Activated T-helper 1 cell treated with anti-CD3 and anti-CD28 coated beads, Interleukin-12 subunit alpha, Interleukin-12 subunit beta, Interleukin-2, Interleukin-4 antibody, amounts not matched to agents 30 ng/mL and 10 ng/mL and 1 ng/mL, durations not matched to agents 14 hours and 24 hours and 36 hours (primary cell): ENCODE results near the gene CLNK. TPM values are rescaled to one million over a fixed set of nuclear protein-coding genes. Genes with fewer than 3 reads are reported as not detected.
A peak's percentile ranks its signal among the peaks of the same experiment; 100 is the strongest.

Experiments used
- DNase-seq: peaks from one replicate; pipeline ENCODE4 v3.0.0; 2021; ENCODE audit warnings: low spot score
- H3K27ac Mint-ChIP-seq: one replicate; pipeline ENCODE4 v1.8.0; 2021; ENCODE audit warnings: mild to moderate bottlenecking, mixed read lengths
- H3K27me3 Mint-ChIP-seq: one replicate; pipeline ENCODE4 v1.8.0; 2022; ENCODE audit warnings: mild to moderate bottlenecking, moderate library complexity, mixed read lengths; ENCODE audit not compliant: insufficient read depth
- H3K36me3 Mint-ChIP-seq: one replicate; pipeline ENCODE4 v1.8.0; 2021; ENCODE audit warnings: low read depth, mixed read lengths
- H3K4me1 Mint-ChIP-seq: one replicate; pipeline ENCODE4 v1.8.0; 2021; ENCODE audit warnings: low read depth, mixed read lengths
- H3K4me3 Mint-ChIP-seq: one replicate; pipeline ENCODE4 v1.8.0; 2021; ENCODE audit warnings: mild to moderate bottlenecking, moderate library complexity, mixed read lengths
- H3K9me3 Mint-ChIP-seq: one replicate; pipeline ENCODE4 v1.8.0; 2021; ENCODE audit warnings: mixed read lengths
- intact Hi-C: fragments of 100-400 bp; cut with micrococcal nuclease; formaldehyde crosslinking; loops from one replicate; pipeline ENCODE4 v1.15.1; 2024
- total RNA-seq: library from RNA; stranded (reverse); gene quantifications from 2 replicates; pipeline ENCODE4 v1.2.3, GENCODE V29; 2022

CLNK gene, protein sequence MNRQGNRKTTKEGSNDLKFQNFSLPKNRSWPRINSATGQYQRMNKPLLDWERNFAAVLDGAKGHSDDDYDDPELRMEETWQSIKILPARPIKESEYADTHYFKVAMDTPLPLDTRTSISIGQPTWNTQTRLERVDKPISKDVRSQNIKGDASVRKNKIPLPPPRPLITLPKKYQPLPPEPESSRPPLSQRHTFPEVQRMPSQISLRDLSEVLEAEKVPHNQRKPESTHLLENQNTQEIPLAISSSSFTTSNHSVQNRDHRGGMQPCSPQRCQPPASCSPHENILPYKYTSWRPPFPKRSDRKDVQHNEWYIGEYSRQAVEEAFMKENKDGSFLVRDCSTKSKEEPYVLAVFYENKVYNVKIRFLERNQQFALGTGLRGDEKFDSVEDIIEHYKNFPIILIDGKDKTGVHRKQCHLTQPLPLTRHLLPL
- total RNA-seq = 0.57 and 1.1 TPM in 2 replicates

DNA sequence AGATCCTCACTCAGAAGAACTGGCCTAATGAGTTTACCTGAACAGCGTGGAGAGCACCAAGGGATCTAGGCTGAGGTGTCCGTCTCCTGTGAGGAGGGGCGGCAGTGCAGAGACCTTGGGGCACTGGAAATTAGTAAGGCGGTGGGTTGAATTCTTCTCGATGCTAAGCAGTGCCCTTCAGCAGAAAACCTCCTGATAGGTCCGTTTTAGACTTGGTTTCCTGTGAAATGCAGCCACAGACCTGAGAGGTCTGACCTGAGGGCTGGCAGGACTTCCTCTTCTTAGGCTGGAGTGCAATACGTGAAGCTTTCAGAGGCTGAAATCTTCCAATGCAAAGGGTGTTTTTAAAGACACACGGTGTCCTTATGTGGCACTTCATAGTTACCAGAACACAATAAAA lies at the start of gene CLNK:
Gene CLNK (minus strand): TSS at position 138 of the 400 bp plus-strand sequence. CDS start 16,899 bp downstream, outside the sequence.
- H3K9me3 Mint-ChIP-seq = no peaks in the 10 kb centered on the region
- H3K4me1 Mint-ChIP-seq = peaks cover 5% of the 10 kb centered on the region
- no peak for DNase-seq
- no peaks in the 10 kb centered on the region for H3K27me3 Mint-ChIP-seq
- intact Hi-C loops = no loop called here
- no peak within 1 kb of the TSS for H3K4me3 Mint-ChIP-seq
- no peaks in the 10 kb centered on the region for H3K36me3 Mint-ChIP-seq
- no peak within 1 kb of the TSS for H3K27ac Mint-ChIP-seq

- H3K27ac Mint-ChIP-seq = peak overlapping the region; percentile 99
- H3K27me3 Mint-ChIP-seq = peaks cover 2% of the 10 kb centered on the region
- H3K4me3 Mint-ChIP-seq = peak overlapping the region; percentile 54
- peaks cover 17% of the 10 kb centered on the region for H3K9me3 Mint-ChIP-seq
- DNase-seq = no peak
- peaks cover 84% of the 10 kb centered on the region for H3K4me1 Mint-ChIP-seq
- intact Hi-C loops = loop anchor here (1.0 to 10.0 kb wide), 10 partner anchors 8 to 919 kb away; partner anchors contain the start of genes HS3ST1 and ZNF518B
- peaks cover 19% of the 10 kb centered on the region for H3K36me3 Mint-ChIP-seq
Measured at GRCh38 chr4:10733481-10734062, 49.0 kb upstream of the CLNK start.

DNA sequence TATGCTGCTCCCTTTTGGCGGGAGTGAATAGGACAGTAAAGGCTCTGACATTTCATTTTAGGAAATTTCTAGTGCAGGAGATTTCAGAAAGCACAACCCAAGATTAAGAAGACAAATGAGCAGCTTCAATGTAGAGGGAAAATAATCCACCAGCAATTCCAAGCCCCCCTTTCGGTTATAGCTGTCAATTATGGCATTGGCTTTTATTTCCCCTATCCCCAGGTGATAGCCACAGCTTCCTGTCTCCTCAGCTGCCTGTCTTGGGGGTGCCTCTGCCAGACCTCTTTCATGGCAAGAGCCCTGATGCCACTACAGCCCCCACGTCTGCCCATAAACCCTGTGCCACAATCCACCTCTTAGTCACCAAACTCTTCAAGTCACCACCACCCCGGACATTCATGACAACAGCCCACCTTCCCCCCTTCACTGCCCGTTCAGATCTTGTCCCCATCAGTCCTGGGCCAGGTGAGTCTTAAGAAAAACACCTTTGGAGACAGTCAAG lies 48.4 kb upstream of the CLNK start:
- intact Hi-C loops = loop anchor here (1.0 to 10.0 kb wide), 12 partner anchors 8 to 918 kb away; partner anchors contain the start of genes HS3ST1 and ZNF518B
- H3K27ac Mint-ChIP-seq = peak overlapping the region; percentile 99
- peak overlapping the region; percentile 54 for H3K4me3 Mint-ChIP-seq
- H3K9me3 Mint-ChIP-seq = peaks cover 17% of the 10 kb centered on the region
- H3K36me3 Mint-ChIP-seq = peaks cover 19% of the 10 kb centered on the region
- no peak for DNase-seq
- H3K4me1 Mint-ChIP-seq = peaks cover 84% of the 10 kb centered on the region
- H3K27me3 Mint-ChIP-seq = peaks cover 2% of the 10 kb centered on the region

GRCh38 chr4:10732235-10732913 lies 47.8 kb upstream of the CLNK start:
- peak overlapping the region; percentile 99 for H3K27ac Mint-ChIP-seq
- H3K4me1 Mint-ChIP-seq = peaks cover 88% of the 10 kb centered on the region
- DNase-seq = peak; percentile 34
- intact Hi-C loops = loop anchor here (1.0 to 10.0 kb wide), 11 partner anchors 9 to 918 kb away; partner anchors contain the start of genes HS3ST1 and ZNF518B
- peaks cover 18% of the 10 kb centered on the region for H3K9me3 Mint-ChIP-seq
- peak overlapping the region; percentile 70 for H3K4me3 Mint-ChIP-seq
- peaks cover under 1% of the 10 kb centered on the region for H3K27me3 Mint-ChIP-seq
- H3K36me3 Mint-ChIP-seq = peaks cover 22% of the 10 kb centered on the region

- peak overlapping the region; percentile 90 for H3K27ac Mint-ChIP-seq
- peaks cover 88% of the 10 kb centered on the region for H3K4me1 Mint-ChIP-seq
- peaks cover 16% of the 10 kb centered on the region for H3K9me3 Mint-ChIP-seq
- no peak for DNase-seq
- no peaks in the 10 kb centered on the region for H3K27me3 Mint-ChIP-seq
- intact Hi-C loops = loop anchor here (1.0 to 10.0 kb wide), 13 partner anchors 8 to 917 kb away; partner anchors contain the start of genes HS3ST1 and ZNF518B
- H3K4me3 Mint-ChIP-seq = peak overlapping the region; percentile 54
- peaks cover 23% of the 10 kb centered on the region for H3K36me3 Mint-ChIP-seq
Measured at GRCh38 chr4:10731690-10732089, 47.1 kb upstream of the CLNK start.

DNA sequence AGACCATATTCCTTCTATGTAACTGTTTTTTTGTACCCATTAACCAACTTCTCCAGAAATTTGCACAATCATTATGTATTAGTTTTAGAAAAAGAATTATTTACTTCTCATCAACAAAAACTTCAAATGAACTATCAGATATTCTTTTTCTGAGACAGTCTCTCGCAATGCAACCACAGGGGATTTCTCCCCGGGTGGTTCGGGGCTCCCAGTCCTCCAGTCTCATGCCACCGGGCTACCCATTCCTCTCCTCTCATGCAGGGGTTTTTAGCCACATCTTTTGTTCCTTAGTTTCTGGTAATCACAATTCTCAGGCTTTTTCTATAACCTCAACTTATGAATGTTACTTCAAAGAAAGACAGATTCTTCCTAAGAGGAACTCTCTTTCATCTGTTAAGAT lies 46.6 kb upstream of the CLNK start:
- peaks cover 23% of the 10 kb centered on the region for H3K36me3 Mint-ChIP-seq
- DNase-seq = no peak
- peaks cover 88% of the 10 kb centered on the region for H3K4me1 Mint-ChIP-seq
- no peaks in the 10 kb centered on the region for H3K27me3 Mint-ChIP-seq
- H3K9me3 Mint-ChIP-seq = peaks cover 16% of the 10 kb centered on the region
- peak overlapping the region; percentile 68 for H3K4me3 Mint-ChIP-seq
- H3K27ac Mint-ChIP-seq = peak overlapping the region; percentile 90
- intact Hi-C loops = loop anchor here (2.0 to 10.0 kb wide), 8 partner anchors 81 to 916 kb away; partner anchors contain the start of genes HS3ST1 and ZNF518B

GRCh38 chr4:10730590-10730989 lies 46.0 kb upstream of the CLNK start:
- intact Hi-C loops = loop anchor here (1.0 to 10.0 kb wide), 11 partner anchors 59 to 916 kb away; partner anchors contain the start of genes HS3ST1 and ZNF518B

DNA sequence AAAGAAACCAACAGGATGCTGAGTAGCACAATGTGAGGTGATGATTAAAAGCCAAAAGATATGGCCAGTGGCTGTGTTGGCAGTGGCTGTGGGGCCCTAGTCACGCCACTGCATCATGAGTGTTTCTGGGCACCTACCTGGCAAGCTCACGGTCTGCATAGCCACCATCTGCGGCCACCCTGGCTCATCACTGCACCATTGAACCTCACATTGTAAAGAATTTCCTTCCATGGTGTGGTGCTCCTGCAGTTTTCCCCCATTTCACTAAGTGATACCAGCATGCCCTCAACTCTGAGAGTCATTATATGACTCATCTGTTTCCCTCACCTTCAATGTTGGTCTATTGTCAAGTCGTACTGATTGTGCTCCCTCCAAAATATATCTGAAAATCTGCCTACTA lies 45.5 kb upstream of the CLNK start:
- Mint-ChIP-seq H3K27me3 (no peaks in the 10 kb centered on the region), H3K36me3 (peaks cover 23% of the 10 kb centered on the region), H3K4me3 (peak overlapping the region; percentile 42), H3K27ac (peak overlapping the region; percentile 90), H3K9me3 (peaks cover 16% of the 10 kb centered on the region), H3K4me1 (peaks cover 85% of the 10 kb centered on the region)
- intact Hi-C loops = loop anchor here (1.0 to 10.0 kb wide), 11 partner anchors 59 to 915 kb away; partner anchors contain the start of genes HS3ST1 and ZNF518B
- no peak for DNase-seq

More at GRCh38 chr4:10730590-10730989, 46.0 kb upstream of the CLNK start:
- no peak for DNase-seq
- peaks cover 86% of the 10 kb centered on the region for H3K4me1 Mint-ChIP-seq
- H3K27me3 Mint-ChIP-seq = no peaks in the 10 kb centered on the region
- H3K27ac Mint-ChIP-seq = peak overlapping the region; percentile 90
- H3K36me3 Mint-ChIP-seq = peaks cover 23% of the 10 kb centered on the region
- H3K9me3 Mint-ChIP-seq = peaks cover 16% of the 10 kb centered on the region
- peak overlapping the region; percentile 42 for H3K4me3 Mint-ChIP-seq

GRCh38 chr4:10729366-10729765 lies 44.8 kb upstream of the CLNK start:
- Mint-ChIP-seq H3K4me1 (peaks cover 85% of the 10 kb centered on the region), H3K27me3 (no peaks in the 10 kb centered on the region), H3K27ac (peak overlapping the region; percentile 90)

GRCh38 chr4:10728016-10728415 lies 43.4 kb upstream of the CLNK start:
- Mint-ChIP-seq H3K27ac (peak overlapping the region; percentile 94), H3K4me1 (peaks cover 85% of the 10 kb centered on the region), H3K9me3 (peaks cover 16% of the 10 kb centered on the region), H3K27me3 (no peaks in the 10 kb centered on the region), H3K4me3 (no peak overlapping the region), H3K36me3 (peaks cover 19% of the 10 kb centered on the region)
- no peak for DNase-seq
- intact Hi-C loops = no loop called here

More at GRCh38 chr4:10729366-10729765, 44.8 kb upstream of the CLNK start:
- H3K4me3 Mint-ChIP-seq = peak overlapping the region; percentile 13
- H3K36me3 Mint-ChIP-seq = peaks cover 21% of the 10 kb centered on the region
- DNase-seq = no peak
- peaks cover 16% of the 10 kb centered on the region for H3K9me3 Mint-ChIP-seq
- intact Hi-C loops = no loop called here

- peak overlapping the region; percentile 94 for H3K27ac Mint-ChIP-seq
- H3K36me3 Mint-ChIP-seq = peaks cover 21% of the 10 kb centered on the region
- DNase-seq = no peak
- peaks cover 21% of the 10 kb centered on the region for H3K9me3 Mint-ChIP-seq
- H3K27me3 Mint-ChIP-seq = no peaks in the 10 kb centered on the region
- peak overlapping the region; percentile 28 for H3K4me3 Mint-ChIP-seq
- H3K4me1 Mint-ChIP-seq = peaks cover 85% of the 10 kb centered on the region
- intact Hi-C loops = no loop called here
Measured at GRCh38 chr4:10727140-10727880, 42.7 kb upstream of the CLNK start.
